Endodermal cell (in vitro differentiated cells): ENCODE results near the gene NFKB1. TPM values are rescaled to one million over a fixed set of nuclear protein-coding genes. Genes with fewer than 3 reads are reported as not detected.

Experiments used
- DNase-seq: peaks from one replicate; pipeline ENCODE4 v3.0.0-alpha.2; 2017
- H3K27ac ChIP-seq: 2 replicates; pipeline ENCODE4 v1.5.1; 2013; ENCODE audit warnings: mild to moderate bottlenecking, low read depth, low read length, moderate library complexity
- H3K27me3 ChIP-seq: 2 replicates; pipeline ENCODE4 v1.6.1; 2013; ENCODE audit warnings: mild to moderate bottlenecking, low read length, moderate library complexity; ENCODE audit not compliant: insufficient read depth, control insufficient read depth, poor library complexity, severe bottlenecking
- H3K36me3 ChIP-seq: 2 replicates; pipeline ENCODE4 v1.7.0; 2013; ENCODE audit warnings: mild to moderate bottlenecking, low read length, moderate library complexity; ENCODE audit not compliant: control insufficient read depth, insufficient read depth
- H3K4me1 ChIP-seq: one replicate; pipeline ENCODE4 v1.7.0; 2013; ENCODE audit warnings: low read length; ENCODE audit not compliant: control insufficient read depth, insufficient read depth
- H3K4me3 ChIP-seq: 2 replicates; pipeline ENCODE4 v1.5.1; 2013; ENCODE audit warnings: mild to moderate bottlenecking, low read length, moderate library complexity
- H3K9ac ChIP-seq: 2 replicates; pipeline ENCODE4 v1.6.1; 2013; ENCODE audit warnings: mild to moderate bottlenecking, low read length, moderate library complexity; ENCODE audit not compliant: poor library complexity, severe bottlenecking; ENCODE audit errors: extremely low read depth
- H3K9me3 ChIP-seq: 2 replicates; pipeline ENCODE4 v1.6.1; 2013; ENCODE audit warnings: mild to moderate bottlenecking, low read length, moderate library complexity; ENCODE audit not compliant: control insufficient read depth
- H3K27ac Mint-ChIP-seq: 2 replicates; pipeline ENCODE4 v1.8.0; 2020; ENCODE audit warnings: mixed read lengths
- H3K27me3 Mint-ChIP-seq: 2 replicates; pipeline ENCODE4 v1.8.0; 2021; ENCODE audit warnings: mild to moderate bottlenecking, mixed read lengths; ENCODE audit not compliant: insufficient read depth
- H3K36me3 Mint-ChIP-seq: 2 replicates; pipeline ENCODE4 v1.8.0; 2020; ENCODE audit warnings: low read depth, mixed read lengths
- H3K4me1 Mint-ChIP-seq: 2 replicates; pipeline ENCODE4 v1.8.0; 2020; ENCODE audit warnings: mixed read lengths
- H3K4me3 Mint-ChIP-seq: 2 replicates; pipeline ENCODE4 v1.8.0; 2020; ENCODE audit warnings: mild to moderate bottlenecking, moderate library complexity, mixed read lengths
- H3K9me3 Mint-ChIP-seq: 2 replicates; pipeline ENCODE4 v1.8.0; 2020; ENCODE audit warnings: mild to moderate bottlenecking, mixed read lengths
- CTCF ChIP-seq: fragments of 200-600 bp; sonication (generic); conservative IDR thresholded peaks from 2 replicates; pipeline ENCODE4 v1.5.0; 2021; ENCODE audit warnings: antibody characterized with exemption, mild to moderate bottlenecking
- WGBS, 2 experiments: methylation state at CpG; one replicate each; pipeline versions ENCODE4 v1.1.5 to v1.1.7; 2013; ENCODE audit warnings: missing lambda C conversion rate in 2 of 2, mixed read lengths in 1 of 2; ENCODE audit not compliant: insufficient coverage in 1 of 2, insufficient read length in 1 of 2; 5-methylcytosine and 5-hydroxymethylcytosine counted together
- total RNA-seq, 2 donors: library from RNA; stranded (reverse); fragmentation: NEBNext Ultra II Directional in 1 of 2; extraction: Animal tissue kit (Norgen Biotek cat#: 25700) in 1 of 2; gene quantifications; 2 replicates in 1 of 2; 3 replicates in 1 of 2; pipeline ENCODE4 v1.2.1, GENCODE V29; 2021

Gene NFKB1
- total RNA-seq, 2 donors from 2014 or later, result 4.4 to 5.6 TPM

GRCh38 chr4:102589743-102590142, 88.6 kb downstream of the NFKB1 start:
- Histone ChIP-seq H3K4me1 (no peaks in the 10 kb centered on the region), H3K9me3 (peaks cover 11% of the 10 kb centered on the region), H3K27me3 (no peaks in the 10 kb centered on the region), H3K36me3 (no peaks in the 10 kb centered on the region), H3K27ac (no peak overlapping the region), H3K4me3 (no peak overlapping the region), H3K9ac (no peak overlapping the region)
- no peak for DNase-seq
- Mint-ChIP-seq H3K36me3 (peaks cover 2% of the 10 kb centered on the region), H3K27ac (no peak overlapping the region), H3K4me1 (no peaks in the 10 kb centered on the region), H3K9me3 (peaks cover 8% of the 10 kb centered on the region), H3K4me3 (no peak overlapping the region), H3K27me3 (no peaks in the 10 kb centered on the region)
- TF ChIP-seq CTCF, result no peak
- 71 to 82% methylated on average over 2 of the region's 3 CpGs for WGBS, 2 experiments

GRCh38 chr4:102592256-102592655, 91.1 kb downstream of the NFKB1 start:
- Histone ChIP-seq H3K4me1 (no peaks in the 10 kb centered on the region), H3K9me3 (peaks cover 11% of the 10 kb centered on the region), H3K4me3 (no peak overlapping the region), H3K27me3 (no peaks in the 10 kb centered on the region), H3K36me3 (peaks cover 3% of the 10 kb centered on the region), H3K9ac (no peak overlapping the region), H3K27ac (no peak overlapping the region)
- no peak overlapping the region for H3K4me3 Mint-ChIP-seq
- H3K4me1 Mint-ChIP-seq, result no peaks in the 10 kb centered on the region
- H3K36me3 Mint-ChIP-seq, result peaks cover 2% of the 10 kb centered on the region
- H3K27me3 Mint-ChIP-seq, result no peaks in the 10 kb centered on the region
- no peak overlapping the region for H3K27ac Mint-ChIP-seq
- DNase-seq, result no peak
- H3K9me3 Mint-ChIP-seq, result peaks cover 8% of the 10 kb centered on the region
- no peak for TF ChIP-seq CTCF

- Mint-ChIP-seq H3K9me3 (peaks cover 8% of the 10 kb centered on the region), H3K27ac (no peak overlapping the region), H3K4me1 (no peaks in the 10 kb centered on the region), H3K27me3 (no peaks in the 10 kb centered on the region), H3K4me3 (no peak overlapping the region), H3K36me3 (peaks cover 2% of the 10 kb centered on the region)
- Histone ChIP-seq H3K9me3 (peaks cover 11% of the 10 kb centered on the region), H3K4me1 (no peaks in the 10 kb centered on the region), H3K27ac (no peak overlapping the region), H3K9ac (no peak overlapping the region), H3K27me3 (no peaks in the 10 kb centered on the region), H3K4me3 (no peak overlapping the region), H3K36me3 (peaks cover 3% of the 10 kb centered on the region)
- 100% methylated on average over 6 of the region's 7 CpGs; no CpG with 5 or more reads in 1 of the 2 experiments for WGBS, 2 experiments
- no peak for DNase-seq
- no peak for TF ChIP-seq CTCF
Observed at GRCh38 chr4:102593147-102593546, 92.0 kb downstream of the NFKB1 start.
